ENCODE data around the gene JAZF1.

GRCh38 chr7:27897001-27897400, 283.6 kb downstream of the JAZF1 start:
- TF ChIP-seq CTCF (IDR thresholded peaks at IDR 0.05) (no peak), POLR2A (IDR thresholded peaks at IDR 0.05) (no peak)

All from prostate gland (tissue), 2 donors.